Ascending aorta (tissue), 2 donors: ENCODE results near the gene ST6GALNAC2. TPM values are rescaled to one million over a fixed set of nuclear protein-coding genes. Genes with fewer than 3 reads are reported as not detected.

ENCODE experiments used
- DNase-seq, 2 donors: peaks; one replicate each; pipeline ENCODE4 v3.0.0-alpha.2; 2019; ENCODE audit warnings: low spot score in 2 of 2
- H3K27ac ChIP-seq, 2 donors: fragments of 200-600 bp; sonication (generic); one replicate each; pipeline ENCODE4 v1.5.1; 2016 to 2017; ENCODE audit warnings: mild to moderate bottlenecking in 1 of 2
- H3K27me3 ChIP-seq: fragments of 200-600 bp; sonication (generic); one replicate; pipeline ENCODE4 v1.5.1; 2017
- H3K36me3 ChIP-seq, 2 donors: fragments of 200-600 bp; sonication (generic); one replicate each; pipeline ENCODE4 v1.5.1; 2016
- H3K4me1 ChIP-seq, 2 donors: fragments of 200-600 bp; sonication (generic); one replicate each; pipeline ENCODE4 v1.5.1; 2016 to 2017; ENCODE audit warnings: mild to moderate bottlenecking in 1 of 2
- H3K4me3 ChIP-seq, 2 donors: fragments of 200-600 bp; sonication (generic); one replicate each; pipeline ENCODE4 v1.5.1; 2016 to 2017; ENCODE audit warnings: mild to moderate bottlenecking in 1 of 2
- H3K9me3 ChIP-seq, 2 donors: fragments of 200-600 bp; sonication (generic); one replicate each; pipeline ENCODE4 v1.5.1; 2016
- intact Hi-C: fragments of 100-400 bp; cut with DNase I; formaldehyde crosslinking; loops from one replicate; pipeline ENCODE4 v1.15.1; 2023
- total RNA-seq: library from RNA; depleted of rRNA; stranded (reverse); fragments of >200 nt; gene quantifications from one replicate; pipeline ENCODE4 v1.1.0, GENCODE V29; 2016
- TF ChIP-seq, protein P1 (sequence below), 3 experiments: fragments of 200-600 bp in 2 of 3; fragments of 450-650 bp in 1 of 3; sonication (generic) in 2 of 3; IDR thresholded peaks; one replicate each; pipeline ENCODE4 v1.5.1; 2016 to 2019; ENCODE audit warnings: antibody characterized with exemption in 3 of 3, mild to moderate bottlenecking in 1 of 3, moderate library complexity in 1 of 3

The ST6GALNAC2 gene
- total RNA-seq, 1 donor from 2014 or later = 15.8 TPM

GRCh38 chr17:76570877-76571471, 14.7 kb downstream of the ST6GALNAC2 start:
- no peaks in the 10 kb centered on the region for H3K9me3 ChIP-seq
- H3K4me3 ChIP-seq = no peak overlapping the region
- H3K36me3 ChIP-seq = peaks cover 0 to 4% of the 10 kb centered on the region in 2 donors
- H3K27ac ChIP-seq = no peak overlapping the region
- DNase-seq = no peak
- TF ChIP-seq, protein P1, sequence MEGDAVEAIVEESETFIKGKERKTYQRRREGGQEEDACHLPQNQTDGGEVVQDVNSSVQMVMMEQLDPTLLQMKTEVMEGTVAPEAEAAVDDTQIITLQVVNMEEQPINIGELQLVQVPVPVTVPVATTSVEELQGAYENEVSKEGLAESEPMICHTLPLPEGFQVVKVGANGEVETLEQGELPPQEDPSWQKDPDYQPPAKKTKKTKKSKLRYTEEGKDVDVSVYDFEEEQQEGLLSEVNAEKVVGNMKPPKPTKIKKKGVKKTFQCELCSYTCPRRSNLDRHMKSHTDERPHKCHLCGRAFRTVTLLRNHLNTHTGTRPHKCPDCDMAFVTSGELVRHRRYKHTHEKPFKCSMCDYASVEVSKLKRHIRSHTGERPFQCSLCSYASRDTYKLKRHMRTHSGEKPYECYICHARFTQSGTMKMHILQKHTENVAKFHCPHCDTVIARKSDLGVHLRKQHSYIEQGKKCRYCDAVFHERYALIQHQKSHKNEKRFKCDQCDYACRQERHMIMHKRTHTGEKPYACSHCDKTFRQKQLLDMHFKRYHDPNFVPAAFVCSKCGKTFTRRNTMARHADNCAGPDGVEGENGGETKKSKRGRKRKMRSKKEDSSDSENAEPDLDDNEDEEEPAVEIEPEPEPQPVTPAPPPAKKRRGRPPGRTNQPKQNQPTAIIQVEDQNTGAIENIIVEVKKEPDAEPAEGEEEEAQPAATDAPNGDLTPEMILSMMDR (IDR thresholded peaks at IDR 0.05) = no peak
- H3K27me3 ChIP-seq = no peaks in the 10 kb centered on the region
- H3K4me1 ChIP-seq = no peaks in the 10 kb centered on the region
- intact Hi-C loops = no loop called here

- intact Hi-C loops = no loop called here
- DNase-seq = no peak
Measured at GRCh38 chr17:76570457-76570856, 15.2 kb downstream of the ST6GALNAC2 start.

DNA sequence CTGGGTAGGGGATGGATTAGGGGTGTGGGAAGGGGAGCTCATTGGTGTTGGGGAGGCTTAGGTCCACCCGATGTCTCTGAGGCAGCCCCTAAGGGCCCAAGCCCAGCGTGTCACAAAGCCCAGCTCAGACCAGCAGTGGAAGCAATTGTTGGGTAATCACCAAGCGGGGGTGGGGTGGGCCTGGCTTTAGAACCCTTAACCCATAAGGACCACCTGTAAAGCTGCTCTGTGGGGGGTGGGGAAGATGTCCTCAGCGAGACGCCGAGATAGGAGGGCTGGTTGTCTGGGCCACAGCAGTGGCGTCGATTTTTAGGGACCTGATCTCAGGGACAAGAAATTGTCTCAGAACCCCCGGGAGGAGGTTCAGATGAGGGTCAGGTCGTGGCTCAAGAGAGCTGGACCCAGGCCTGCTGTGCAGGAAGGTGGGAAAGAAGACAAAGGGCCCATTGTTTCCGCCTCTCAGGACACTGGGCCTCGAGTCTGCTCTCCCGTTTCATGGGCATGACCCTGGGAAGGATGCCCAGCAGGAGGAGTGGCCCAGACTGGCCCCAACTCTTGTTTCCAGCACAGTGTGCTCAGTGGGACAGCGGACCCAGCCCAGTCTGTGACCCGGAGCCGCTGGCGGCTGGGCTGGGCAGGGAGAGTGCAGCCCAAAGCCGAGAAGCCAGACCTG, 15.9 kb downstream of the ST6GALNAC2 start:
- intact Hi-C loops = no loop called here
- Histone ChIP-seq H3K9me3 (no peaks in the 10 kb centered on the region), H3K36me3 (peaks cover 8 to 9% of the 10 kb centered on the region in 2 donors), H3K27ac (no peak overlapping the region), H3K4me3 (no peak overlapping the region), H3K4me1 (no peaks in the 10 kb centered on the region), H3K27me3 (no peaks in the 10 kb centered on the region)
- DNase-seq = no peak
- TF ChIP-seq, protein P1 (IDR thresholded peaks at IDR 0.05) = no peak

More at GRCh38 chr17:76570457-76570856, 15.2 kb downstream of the ST6GALNAC2 start:
- TF ChIP-seq, protein P1 (IDR thresholded peaks at IDR 0.05) = no peak
- Histone ChIP-seq H3K9me3 (no peaks in the 10 kb centered on the region), H3K27me3 (no peaks in the 10 kb centered on the region), H3K27ac (no peak overlapping the region), H3K36me3 (peaks cover 3 to 7% of the 10 kb centered on the region in 2 donors), H3K4me3 (no peak overlapping the region), H3K4me1 (no peaks in the 10 kb centered on the region)

DNA sequence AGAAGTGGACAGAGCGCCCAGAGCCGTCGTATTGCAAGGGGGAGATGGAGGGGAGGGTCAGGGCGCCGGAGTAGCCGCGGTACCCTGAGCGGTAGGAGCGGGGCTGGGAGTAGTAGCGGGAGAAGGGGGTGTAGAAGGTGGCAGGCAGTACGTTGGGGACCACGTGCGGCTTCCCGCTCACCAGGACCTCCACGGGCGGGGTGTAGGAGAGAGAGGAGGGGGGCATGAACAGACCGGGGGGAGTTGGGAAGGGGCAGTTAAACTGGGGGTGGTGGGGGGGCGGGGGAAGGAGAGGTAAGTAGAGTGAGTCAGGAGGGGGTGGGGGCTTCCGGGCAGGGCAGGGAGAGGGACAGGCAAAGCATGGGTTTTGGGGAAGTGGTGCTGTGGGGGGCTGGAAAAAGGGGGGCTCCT, 16.8 kb downstream of the ST6GALNAC2 start:
- DNase-seq = no peak
- no peak overlapping the region for H3K27ac ChIP-seq
- no peaks in the 10 kb centered on the region for H3K4me1 ChIP-seq
- no peaks in the 10 kb centered on the region for H3K27me3 ChIP-seq
- peaks cover 12 to 13% of the 10 kb centered on the region in 2 donors for H3K36me3 ChIP-seq
- no peak overlapping the region for H3K4me3 ChIP-seq
- TF ChIP-seq, protein P1 (IDR thresholded peaks at IDR 0.05) = no peak
- no peaks in the 10 kb centered on the region for H3K9me3 ChIP-seq
- intact Hi-C loops = no loop called here

GRCh38 chr17:76567634-76568432, 17.8 kb downstream of the ST6GALNAC2 start:
- H3K9me3 ChIP-seq = no peaks in the 10 kb centered on the region
- DNase-seq = no peak
- peaks cover 13 to 22% of the 10 kb centered on the region in 2 donors for H3K36me3 ChIP-seq
- H3K27me3 ChIP-seq = no peaks in the 10 kb centered on the region
- H3K4me1 ChIP-seq = no peaks in the 10 kb centered on the region
- no peak overlapping the region for H3K4me3 ChIP-seq
- intact Hi-C loops = no loop called here
- no peak overlapping the region for H3K27ac ChIP-seq
- TF ChIP-seq, protein P1 (IDR thresholded peaks at IDR 0.05) = no peak
